HG02970 (cell line): ENCODE results near the gene BAG2.

Experiments used
- ATAC-seq: cut with Tn5 transposase; IDR thresholded peaks from one replicate; pipeline ENCODE4 v1.9.1; 2021; ENCODE audit warnings: mild to moderate bottlenecking, moderate library complexity, moderate number of reproducible peaks; ENCODE audit not compliant: unreplicated experiment, low FRiP score

BAG2 gene

GRCh38 chr6:57221191-57221935 is 49.2 kb downstream of the BAG2 start:
- peak; percentile 68 for ATAC-seq

DNA sequence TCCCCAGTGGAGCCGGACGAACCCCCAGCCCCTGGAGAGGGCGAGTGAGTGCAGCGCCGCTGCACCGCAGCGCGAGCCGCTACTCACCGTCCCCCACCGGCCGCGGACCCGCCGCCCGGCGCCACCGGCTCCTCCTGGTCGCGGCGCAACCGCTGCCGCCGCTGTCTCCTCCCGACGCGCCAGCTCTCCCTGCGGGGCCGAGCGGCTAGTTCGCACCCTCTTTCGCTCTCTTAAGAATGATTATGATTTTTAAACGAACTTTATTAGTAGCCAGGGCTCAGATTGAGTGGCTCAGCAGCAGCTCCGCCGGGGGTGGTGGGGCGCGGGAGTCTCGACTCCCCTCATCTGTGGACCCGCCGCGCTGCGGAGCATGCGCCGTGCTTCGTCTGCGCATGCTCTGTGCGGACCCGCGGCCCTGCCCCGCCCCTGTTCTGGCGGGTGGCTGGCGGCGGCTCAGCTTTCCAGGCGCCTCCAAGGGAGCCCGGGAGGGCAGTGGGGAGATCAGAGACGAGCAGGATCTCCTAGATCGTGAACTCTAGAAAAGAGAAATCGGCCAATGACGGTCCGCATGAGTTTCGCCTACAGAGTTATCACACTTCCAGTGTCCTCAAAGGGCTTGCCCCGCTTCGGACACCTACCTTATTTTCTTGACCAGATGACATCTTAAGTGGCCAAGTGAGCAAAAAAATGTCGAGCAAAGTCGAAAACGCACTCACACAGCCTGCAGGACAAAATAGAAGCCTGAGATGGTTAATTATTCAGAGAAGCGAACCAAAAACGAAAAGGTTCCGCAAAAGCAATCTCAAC is 50.0 kb downstream of the BAG2 start, which contains the start of gene RAB23:
TSS of gene RAB23 (minus strand) at position 372 of the 807 bp plus-strand sequence. CDS start 11,927 bp downstream, outside the sequence.
- peak; percentile 87 for ATAC-seq

GRCh38 chr6:57222743-57223077 is 50.6 kb downstream of the BAG2 start:
- no peak for ATAC-seq

GRCh38 chr6:57224769-57225515 is 52.8 kb downstream of the BAG2 start:
- ATAC-seq, result no peak

DNA sequence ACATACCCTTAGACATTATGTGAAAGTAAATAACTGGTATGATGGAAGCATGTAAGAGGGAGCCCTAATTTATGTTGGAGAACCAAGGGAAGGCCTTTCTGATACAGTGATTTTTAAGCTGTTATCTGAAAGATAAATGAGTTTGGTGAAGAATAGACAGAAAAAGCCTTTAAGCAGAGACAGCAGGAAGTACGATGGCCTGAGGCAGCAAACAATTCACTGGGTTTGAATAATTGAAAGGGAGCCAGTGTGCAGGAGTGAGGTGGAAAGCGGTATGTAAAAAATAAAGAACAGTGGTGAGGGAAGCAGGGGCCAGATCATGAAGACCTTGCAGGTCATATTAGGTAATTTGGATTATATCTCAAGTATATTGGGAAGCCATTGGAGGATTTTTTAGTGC is 54.1 kb downstream of the BAG2 start:
- no peak for ATAC-seq
